Lower leg skin (tissue), 4 donors: ENCODE results near the gene ZFYVE19. TPM values are rescaled to one million over a fixed set of nuclear protein-coding genes. Genes with fewer than 3 reads are reported as not detected.

Source experiments
- DNase-seq, 2 donors: peaks; one replicate each; pipeline ENCODE4 v3.0.0-alpha.2; 2019; ENCODE audit warnings: low spot score in 2 of 2
- H3K4me3 ChIP-seq: fragments of 200-600 bp; sonication (generic); 2 replicates; pipeline ENCODE4 v1.5.1; 2017; ENCODE audit warnings: mild to moderate bottlenecking, low read depth; ENCODE audit not compliant: poor library complexity, severe bottlenecking
- POLR2A ChIP-seq, 2 donors: fragments of 450-650 bp; IDR thresholded peaks; one replicate each; pipeline ENCODE4 v1.6.1; 2016 to 2017; ENCODE audit warnings: antibody characterized with exemption in 2 of 2, mild to moderate bottlenecking in 1 of 2, moderate library complexity in 1 of 2
- WGBS, 2 donors: methylation state at CpG; one replicate each; pipeline ENCODE4 v1.1.5; 2018; 5-methylcytosine and 5-hydroxymethylcytosine counted together
- intact Hi-C: fragments of 100-400 bp; cut with DNase I; formaldehyde crosslinking; loops from one replicate; pipeline ENCODE4 v1.15.0; 2023; ENCODE audit warnings: low total_unique reads
- total RNA-seq, 4 donors: library from RNA; depleted of rRNA; stranded (reverse); fragments of >200 nt; gene quantifications; one replicate each; pipeline ENCODE4 v1.1.0, GENCODE V29; 2016
- TF ChIP-seq, protein P1 (sequence below), 3 donors: fragments of 450-650 bp; IDR thresholded peaks; one replicate each; pipeline ENCODE4 v1.5.1; 2016; ENCODE audit warnings: antibody characterized with exemption in 3 of 3, mild to moderate bottlenecking in 3 of 3, moderate library complexity in 2 of 3

ZFYVE19 gene
- total RNA-seq, 4 donors from 2014 or later, result 30.9 to 65.7 (median 35.4) TPM

DNA sequence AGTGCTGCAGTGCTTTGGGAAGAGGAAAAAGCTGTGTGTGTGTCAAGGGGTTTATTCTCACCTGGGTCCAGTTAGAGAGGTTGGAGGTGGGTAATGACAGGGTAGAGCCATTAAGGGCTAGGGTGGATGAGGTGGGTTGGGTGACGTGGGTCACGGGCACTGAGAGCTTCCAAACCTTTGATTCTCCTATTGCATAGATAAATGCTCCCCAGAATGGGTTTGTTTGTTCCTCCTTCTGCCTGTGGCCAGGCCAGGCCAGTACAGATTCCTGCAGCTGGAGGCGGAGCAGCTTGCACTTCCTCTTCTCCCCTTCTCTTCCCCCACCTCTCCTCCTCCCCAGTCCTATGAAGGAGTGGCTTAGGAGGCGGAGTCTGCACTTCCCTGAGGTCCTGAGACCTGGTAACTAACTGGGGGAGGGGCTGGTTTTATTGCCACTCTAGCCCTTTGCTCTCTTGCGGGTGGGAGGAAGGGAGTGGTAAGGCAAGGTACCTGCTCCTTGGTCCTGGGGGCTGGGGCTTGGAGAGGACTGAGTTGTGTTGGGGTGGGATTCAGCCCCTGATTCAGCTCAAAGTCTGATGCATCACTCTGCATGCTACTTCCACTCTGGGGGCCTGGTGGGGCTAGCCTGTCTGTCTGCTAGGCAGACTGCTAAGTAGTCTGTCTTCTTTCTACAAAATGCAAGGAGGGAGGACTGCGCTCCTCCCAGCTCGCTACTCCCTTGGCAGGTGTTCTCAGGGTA, 40.5 kb downstream of the ZFYVE19 start:
- DNase-seq, result peak in 1 of 2 donors; percentile 67
- 41 to 61% methylated on average over 7 of the region's 7 CpGs for WGBS, 2 donors
- intact Hi-C loops, result no loop called here

DNA sequence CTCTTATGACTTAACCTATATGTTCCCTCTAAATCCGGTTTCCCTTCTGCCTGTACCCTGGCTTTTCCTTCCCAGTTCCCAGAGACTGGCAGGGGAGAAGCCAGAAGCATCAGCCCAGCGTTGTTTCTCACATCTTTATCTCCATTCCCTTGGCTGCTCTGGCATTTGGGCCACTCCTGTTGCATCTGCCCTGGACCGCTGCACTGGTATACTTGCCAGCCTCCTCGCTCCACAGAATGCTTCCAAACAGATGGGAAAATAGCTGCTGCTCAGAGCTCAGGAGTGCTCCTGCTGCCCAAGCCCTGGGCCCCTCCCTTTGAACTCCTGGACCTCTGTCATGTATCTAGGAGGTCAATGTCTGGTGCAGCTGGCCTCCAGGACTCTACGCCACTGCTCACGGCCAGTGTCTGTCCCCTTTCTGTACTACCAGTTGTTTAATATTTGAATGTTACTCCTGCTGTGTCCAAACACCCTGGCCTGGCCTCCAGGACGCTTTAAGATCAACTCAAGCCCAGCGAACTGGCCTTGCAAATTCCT, 43.8 kb downstream of the ZFYVE19 start:
- intact Hi-C loops, result no loop called here
- 83 to 92% methylated on average over 8 of the region's 8 CpGs for WGBS, 2 donors
- DNase-seq, result no peak
- no peak overlapping the region for H3K4me3 ChIP-seq
- TF ChIP-seq, protein P1, sequence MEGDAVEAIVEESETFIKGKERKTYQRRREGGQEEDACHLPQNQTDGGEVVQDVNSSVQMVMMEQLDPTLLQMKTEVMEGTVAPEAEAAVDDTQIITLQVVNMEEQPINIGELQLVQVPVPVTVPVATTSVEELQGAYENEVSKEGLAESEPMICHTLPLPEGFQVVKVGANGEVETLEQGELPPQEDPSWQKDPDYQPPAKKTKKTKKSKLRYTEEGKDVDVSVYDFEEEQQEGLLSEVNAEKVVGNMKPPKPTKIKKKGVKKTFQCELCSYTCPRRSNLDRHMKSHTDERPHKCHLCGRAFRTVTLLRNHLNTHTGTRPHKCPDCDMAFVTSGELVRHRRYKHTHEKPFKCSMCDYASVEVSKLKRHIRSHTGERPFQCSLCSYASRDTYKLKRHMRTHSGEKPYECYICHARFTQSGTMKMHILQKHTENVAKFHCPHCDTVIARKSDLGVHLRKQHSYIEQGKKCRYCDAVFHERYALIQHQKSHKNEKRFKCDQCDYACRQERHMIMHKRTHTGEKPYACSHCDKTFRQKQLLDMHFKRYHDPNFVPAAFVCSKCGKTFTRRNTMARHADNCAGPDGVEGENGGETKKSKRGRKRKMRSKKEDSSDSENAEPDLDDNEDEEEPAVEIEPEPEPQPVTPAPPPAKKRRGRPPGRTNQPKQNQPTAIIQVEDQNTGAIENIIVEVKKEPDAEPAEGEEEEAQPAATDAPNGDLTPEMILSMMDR (IDR thresholded peaks at IDR 0.05), result no peak
- TF ChIP-seq POLR2A (IDR thresholded peaks at IDR 0.05), result no peak

More for the DNA sequence above, 40.5 kb downstream of the ZFYVE19 start:
- TF ChIP-seq, protein P1 (IDR thresholded peaks at IDR 0.05), result no peak
- no peak for TF ChIP-seq POLR2A (IDR thresholded peaks at IDR 0.05)
- H3K4me3 ChIP-seq, result no peak overlapping the region

GRCh38 chr15:40852529-40852928, 45.6 kb downstream of the ZFYVE19 start:
- intact Hi-C loops, result no loop called here
- WGBS, 2 donors, result 84 to 91% methylated on average over 5 of the region's 5 CpGs
- no peak overlapping the region for H3K4me3 ChIP-seq
- no peak for DNase-seq
- no peak for TF ChIP-seq POLR2A (IDR thresholded peaks at IDR 0.05)
- TF ChIP-seq, protein P1 (IDR thresholded peaks at IDR 0.05), result no peak

DNA sequence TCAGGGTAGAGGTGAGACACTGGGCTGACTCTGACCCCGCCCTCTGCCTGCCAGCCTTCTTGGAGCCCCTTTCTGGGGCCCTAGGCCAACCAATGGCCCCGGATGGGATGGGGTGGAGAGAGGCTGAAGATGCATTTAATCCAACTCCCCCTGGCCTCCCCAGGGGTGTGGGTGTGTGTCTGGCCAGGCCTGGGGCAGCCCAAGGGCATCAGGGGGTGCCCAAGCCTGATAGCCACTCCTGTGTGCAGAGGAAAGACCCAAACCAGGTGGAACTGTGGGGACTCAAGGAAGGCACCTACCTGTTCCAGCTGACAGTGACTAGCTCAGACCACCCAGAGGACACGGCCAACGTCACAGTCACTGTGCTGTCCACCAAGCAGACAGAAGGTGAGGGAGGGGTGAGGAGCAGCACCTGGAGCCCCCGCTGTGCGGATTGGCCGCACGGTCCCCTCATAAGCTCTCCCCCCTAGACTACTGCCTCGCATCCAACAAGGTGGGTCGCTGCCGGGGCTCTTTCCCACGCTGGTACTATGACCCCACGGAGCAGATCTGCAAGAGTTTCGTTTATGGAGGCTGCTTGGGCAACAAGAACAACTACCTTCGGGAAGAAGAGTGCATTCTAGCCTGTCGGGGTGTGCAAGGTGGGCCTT, 46.5 kb downstream of the ZFYVE19 start:
- intact Hi-C loops, result no loop called here
- H3K4me3 ChIP-seq, result no peak overlapping the region
- no peak for DNase-seq
- 91 to 92% methylated on average over 14 to 16 of the region's 16 CpGs for WGBS, 2 donors
- no peak for TF ChIP-seq POLR2A (IDR thresholded peaks at IDR 0.05)
- TF ChIP-seq, protein P1 (IDR thresholded peaks at IDR 0.05), result no peak

DNA sequence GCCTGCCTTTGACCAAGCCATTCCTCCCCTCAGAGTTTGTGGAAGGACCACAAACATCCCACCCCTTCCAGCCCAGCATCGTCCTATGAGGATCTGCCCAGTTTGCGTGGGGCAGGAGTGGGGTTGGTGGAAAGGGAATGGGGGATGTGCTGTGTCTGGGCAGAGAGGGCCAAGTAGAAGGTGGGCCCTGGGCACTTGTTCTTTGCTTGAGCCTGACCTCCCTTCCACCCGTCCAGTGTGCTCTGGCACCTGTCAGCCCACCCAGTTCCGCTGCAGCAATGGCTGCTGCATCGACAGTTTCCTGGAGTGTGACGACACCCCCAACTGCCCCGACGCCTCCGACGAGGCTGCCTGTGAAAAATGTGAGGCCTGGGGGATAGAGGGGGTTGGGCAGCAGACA, 47.3 kb downstream of the ZFYVE19 start:
- 67 to 70% methylated on average over 8 to 10 of the region's 10 CpGs for WGBS, 2 donors
- TF ChIP-seq, protein P1 (IDR thresholded peaks at IDR 0.05), result no peak
- TF ChIP-seq POLR2A (IDR thresholded peaks at IDR 0.05), result no peak
- no peak overlapping the region for H3K4me3 ChIP-seq
- intact Hi-C loops, result no loop called here
- no peak for DNase-seq
